KOPT-K1 (cell line): ENCODE measurements around the gene TNKS2.
A peak's percentile ranks its signal among the peaks of the same experiment; 100 is the strongest.
"Not testable (repeated sequence)": the region's sequence is repeated elsewhere in the genome, so short reads cannot be mapped to it uniquely, and the experiment has no call there.

Experiments used
- H3K27ac ChIP-seq: fragments of 200-600 bp; sonication (generic); 2 replicates; pipeline ENCODE4 v1.5.1; 2016; ENCODE audit warnings: antibody characterized with exemption, mild to moderate bottlenecking, low read depth, low read length; ENCODE audit not compliant: poor library complexity, severe bottlenecking
- H3K36me3 ChIP-seq: fragments of 200-600 bp; sonication (generic); 2 replicates; pipeline ENCODE4 v1.5.1; 2017; ENCODE audit warnings: antibody characterized with exemption, mild to moderate bottlenecking, low read length, moderate library complexity; ENCODE audit not compliant: insufficient read depth
- H3K9me3 ChIP-seq: fragments of 200-600 bp; sonication (generic); 2 replicates; pipeline ENCODE4 v1.5.1; 2017; ENCODE audit warnings: antibody characterized with exemption, low read length, mild to moderate bottlenecking; ENCODE audit not compliant: insufficient read depth, poor library complexity, severe bottlenecking

TNKS2 gene

GRCh38 chr10:91797874-91798648 lies at the start of gene TNKS2:
TSS of gene TNKS2 (plus strand) at chr10:91798426. CDS start at chr10:91798691, 265 bp downstream.
- peaks cover 18% of the 10 kb centered on the region for H3K36me3 ChIP-seq
- H3K27ac ChIP-seq = peak within 1 kb of the TSS; percentile 88
- H3K9me3 ChIP-seq = no peaks in the 10 kb centered on the region

GRCh38 chr10:91749592-91749991 lies 48.6 kb upstream of the TNKS2 start:
- not testable (repeated sequence) for H3K9me3 ChIP-seq, H3K27ac ChIP-seq, H3K36me3 ChIP-seq

GRCh38 chr10:91756286-91756685 lies 41.9 kb upstream of the TNKS2 start:
- Histone ChIP-seq H3K27ac (no peak overlapping the region), H3K36me3 (no peaks in the 10 kb centered on the region), H3K9me3 (no peaks in the 10 kb centered on the region)

- H3K36me3 ChIP-seq = no peaks in the 10 kb centered on the region
- no peak overlapping the region for H3K27ac ChIP-seq
These were observed 39.7 kb upstream of the TNKS2 start for GRCh38 chr10:91758303-91759146.

GRCh38 chr10:91759581-91759986 lies 38.6 kb upstream of the TNKS2 start:
- no peaks in the 10 kb centered on the region for H3K9me3 ChIP-seq
- H3K36me3 ChIP-seq = no peaks in the 10 kb centered on the region
- no peak overlapping the region for H3K27ac ChIP-seq

More at GRCh38 chr10:91758303-91759146, 39.7 kb upstream of the TNKS2 start:
- H3K9me3 ChIP-seq = no peaks in the 10 kb centered on the region

GRCh38 chr10:91761721-91762120 lies 36.5 kb upstream of the TNKS2 start:
- H3K9me3 ChIP-seq = no peaks in the 10 kb centered on the region
- no peaks in the 10 kb centered on the region for H3K36me3 ChIP-seq
- no peak overlapping the region for H3K27ac ChIP-seq

GRCh38 chr10:91762878-91763277 lies 35.3 kb upstream of the TNKS2 start:
- Histone ChIP-seq H3K9me3 (no peaks in the 10 kb centered on the region), H3K36me3 (no peaks in the 10 kb centered on the region), H3K27ac (no peak overlapping the region)

GRCh38 chr10:91766676-91767075 lies 31.6 kb upstream of the TNKS2 start:
- H3K27ac ChIP-seq = no peak overlapping the region
- H3K9me3 ChIP-seq = no peaks in the 10 kb centered on the region
- no peaks in the 10 kb centered on the region for H3K36me3 ChIP-seq

GRCh38 chr10:91768123-91768522 lies 30.1 kb upstream of the TNKS2 start:
- no peaks in the 10 kb centered on the region for H3K36me3 ChIP-seq
- no peak overlapping the region for H3K27ac ChIP-seq
- H3K9me3 ChIP-seq = no peaks in the 10 kb centered on the region

- H3K36me3 ChIP-seq = no peaks in the 10 kb centered on the region
- H3K9me3 ChIP-seq = no peaks in the 10 kb centered on the region
- no peak overlapping the region for H3K27ac ChIP-seq
These were observed 26.3 kb upstream of the TNKS2 start for GRCh38 chr10:91771907-91772306.

GRCh38 chr10:91772461-91772860 lies 25.8 kb upstream of the TNKS2 start:
- H3K27ac ChIP-seq = no peak overlapping the region
- H3K36me3 ChIP-seq = no peaks in the 10 kb centered on the region
- no peaks in the 10 kb centered on the region for H3K9me3 ChIP-seq

GRCh38 chr10:91772869-91773268 lies 25.4 kb upstream of the TNKS2 start:
- Histone ChIP-seq H3K27ac (no peak overlapping the region), H3K9me3 (no peaks in the 10 kb centered on the region), H3K36me3 (no peaks in the 10 kb centered on the region)

- Histone ChIP-seq H3K36me3 (no peaks in the 10 kb centered on the region), H3K27ac (no peak overlapping the region), H3K9me3 (no peaks in the 10 kb centered on the region)
These were observed 23.7 kb upstream of the TNKS2 start for GRCh38 chr10:91774571-91774970.

- Histone ChIP-seq H3K9me3 (no peaks in the 10 kb centered on the region), H3K27ac (no peak overlapping the region), H3K36me3 (no peaks in the 10 kb centered on the region)
These were observed 22.5 kb upstream of the TNKS2 start for GRCh38 chr10:91775731-91776130.

- H3K27ac ChIP-seq = no peak overlapping the region
- H3K9me3 ChIP-seq = no peaks in the 10 kb centered on the region
- no peaks in the 10 kb centered on the region for H3K36me3 ChIP-seq
These were observed 22.0 kb upstream of the TNKS2 start for GRCh38 chr10:91776266-91776665.
